Activated T-helper 1 cell treated with anti-CD3 and anti-CD28 coated beads, Interleukin-12 subunit alpha, Interleukin-12 subunit beta, Interleukin-2, Interleukin-4 antibody, amounts not matched to agents 30 ng/mL and 10 ng/mL and 1 ng/mL, durations not matched to agents 14 hours and 24 hours and 36 hours (primary cell): Measurements from ENCODE around the gene NEDD8. TPM values are rescaled to one million over a fixed set of nuclear protein-coding genes. Genes with fewer than 3 reads are reported as not detected.

Source experiments
- DNase-seq: peaks from one replicate; pipeline ENCODE4 v3.0.0; 2021; ENCODE audit warnings: low spot score
- H3K27ac Mint-ChIP-seq: one replicate; pipeline ENCODE4 v1.8.0; 2021; ENCODE audit warnings: mild to moderate bottlenecking, mixed read lengths
- H3K27me3 Mint-ChIP-seq: one replicate; pipeline ENCODE4 v1.8.0; 2022; ENCODE audit warnings: mild to moderate bottlenecking, moderate library complexity, mixed read lengths; ENCODE audit not compliant: insufficient read depth
- H3K36me3 Mint-ChIP-seq: one replicate; pipeline ENCODE4 v1.8.0; 2021; ENCODE audit warnings: low read depth, mixed read lengths
- H3K4me1 Mint-ChIP-seq: one replicate; pipeline ENCODE4 v1.8.0; 2021; ENCODE audit warnings: low read depth, mixed read lengths
- H3K4me3 Mint-ChIP-seq: one replicate; pipeline ENCODE4 v1.8.0; 2021; ENCODE audit warnings: mild to moderate bottlenecking, moderate library complexity, mixed read lengths
- H3K9me3 Mint-ChIP-seq: one replicate; pipeline ENCODE4 v1.8.0; 2021; ENCODE audit warnings: mixed read lengths
- intact Hi-C: fragments of 100-400 bp; cut with micrococcal nuclease; formaldehyde crosslinking; loops from one replicate; pipeline ENCODE4 v1.15.1; 2024
- total RNA-seq: library from RNA; stranded (reverse); gene quantifications from 2 replicates; pipeline ENCODE4 v1.2.3, GENCODE V29; 2022

Gene NEDD8
- total RNA-seq, 1 donor from 2014 or later = 185 TPM

GRCh38 chr14:24182110-24182882, 49.9 kb downstream of the NEDD8 start:
- H3K4me3 Mint-ChIP-seq = no peak overlapping the region
- peaks cover 64% of the 10 kb centered on the region for H3K36me3 Mint-ChIP-seq
- H3K27me3 Mint-ChIP-seq = no peaks in the 10 kb centered on the region
- no peak overlapping the region for H3K27ac Mint-ChIP-seq
- H3K4me1 Mint-ChIP-seq = peaks cover 4% of the 10 kb centered on the region
- no peak for DNase-seq
- no peaks in the 10 kb centered on the region for H3K9me3 Mint-ChIP-seq
- intact Hi-C loops = no loop called here

GRCh38 chr14:24181371-24182077, 50.6 kb downstream of the NEDD8 start:
- Mint-ChIP-seq H3K36me3 (peaks cover 62% of the 10 kb centered on the region), H3K4me1 (no peaks in the 10 kb centered on the region), H3K9me3 (no peaks in the 10 kb centered on the region), H3K4me3 (no peak overlapping the region), H3K27me3 (no peaks in the 10 kb centered on the region), H3K27ac (no peak overlapping the region)
- intact Hi-C loops = no loop called here
- no peak for DNase-seq

GRCh38 chr14:24179961-24180796, 52.0 kb downstream of the NEDD8 start:
- Mint-ChIP-seq H3K9me3 (no peaks in the 10 kb centered on the region), H3K4me1 (no peaks in the 10 kb centered on the region), H3K27me3 (no peaks in the 10 kb centered on the region), H3K27ac (no peak overlapping the region), H3K36me3 (peaks cover 62% of the 10 kb centered on the region), H3K4me3 (no peak overlapping the region)
- DNase-seq = no peak
- intact Hi-C loops = no loop called here

DNA sequence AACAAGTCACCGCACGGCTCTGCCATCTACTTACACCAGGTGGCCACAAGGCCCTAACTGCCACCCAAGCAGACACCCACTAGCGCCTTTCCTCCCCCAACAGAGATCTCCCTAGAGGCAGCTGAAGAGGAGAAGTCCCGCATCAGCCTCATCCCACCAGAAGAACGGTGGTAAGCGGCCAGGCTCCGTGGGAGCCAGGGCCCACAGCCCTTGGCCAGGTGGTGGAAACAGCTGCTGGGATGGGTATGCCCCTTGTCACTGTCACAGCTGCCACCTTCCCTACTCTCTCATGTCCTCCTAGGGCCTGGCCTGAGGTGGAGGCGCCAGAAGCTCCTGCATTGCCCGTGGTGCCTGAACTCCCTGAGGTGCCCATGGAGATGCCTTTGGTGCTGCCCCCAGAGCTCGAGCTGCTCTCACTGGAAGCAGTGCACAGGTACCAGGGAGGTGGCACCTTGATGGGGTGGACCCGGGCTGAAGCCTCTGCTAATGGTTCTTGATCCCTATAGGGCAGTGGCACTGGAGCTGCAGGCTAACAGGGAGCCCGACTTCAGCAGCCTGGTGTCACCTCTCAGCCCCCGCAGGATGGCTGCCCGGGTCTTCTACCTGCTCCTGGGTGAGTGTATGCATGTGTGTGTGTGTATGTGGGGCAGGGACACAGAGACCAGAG, 52.7 kb downstream of the NEDD8 start:
- peaks cover 66% of the 10 kb centered on the region for H3K36me3 Mint-ChIP-seq
- H3K4me1 Mint-ChIP-seq = no peaks in the 10 kb centered on the region
- intact Hi-C loops = no loop called here
- DNase-seq = no peak
- no peaks in the 10 kb centered on the region for H3K27me3 Mint-ChIP-seq
- H3K9me3 Mint-ChIP-seq = no peaks in the 10 kb centered on the region
- H3K27ac Mint-ChIP-seq = peak overlapping the region; percentile 44
- no peak overlapping the region for H3K4me3 Mint-ChIP-seq

GRCh38 chr14:24178399-24179178, 53.6 kb downstream of the NEDD8 start:
- Mint-ChIP-seq H3K4me3 (no peak overlapping the region), H3K36me3 (peaks cover 66% of the 10 kb centered on the region), H3K9me3 (no peaks in the 10 kb centered on the region), H3K4me1 (no peaks in the 10 kb centered on the region), H3K27me3 (no peaks in the 10 kb centered on the region), H3K27ac (no peak overlapping the region)
- no peak for DNase-seq
- intact Hi-C loops = no loop called here

- H3K36me3 Mint-ChIP-seq = peaks cover 60% of the 10 kb centered on the region
- intact Hi-C loops = no loop called here
- no peak overlapping the region for H3K4me3 Mint-ChIP-seq
- H3K27me3 Mint-ChIP-seq = no peaks in the 10 kb centered on the region
- peak overlapping the region; percentile 38 for H3K27ac Mint-ChIP-seq
- H3K4me1 Mint-ChIP-seq = no peaks in the 10 kb centered on the region
- H3K9me3 Mint-ChIP-seq = no peaks in the 10 kb centered on the region
- DNase-seq = no peak
Observed at GRCh38 chr14:24177891-24178290, 54.3 kb downstream of the NEDD8 start.

DNA sequence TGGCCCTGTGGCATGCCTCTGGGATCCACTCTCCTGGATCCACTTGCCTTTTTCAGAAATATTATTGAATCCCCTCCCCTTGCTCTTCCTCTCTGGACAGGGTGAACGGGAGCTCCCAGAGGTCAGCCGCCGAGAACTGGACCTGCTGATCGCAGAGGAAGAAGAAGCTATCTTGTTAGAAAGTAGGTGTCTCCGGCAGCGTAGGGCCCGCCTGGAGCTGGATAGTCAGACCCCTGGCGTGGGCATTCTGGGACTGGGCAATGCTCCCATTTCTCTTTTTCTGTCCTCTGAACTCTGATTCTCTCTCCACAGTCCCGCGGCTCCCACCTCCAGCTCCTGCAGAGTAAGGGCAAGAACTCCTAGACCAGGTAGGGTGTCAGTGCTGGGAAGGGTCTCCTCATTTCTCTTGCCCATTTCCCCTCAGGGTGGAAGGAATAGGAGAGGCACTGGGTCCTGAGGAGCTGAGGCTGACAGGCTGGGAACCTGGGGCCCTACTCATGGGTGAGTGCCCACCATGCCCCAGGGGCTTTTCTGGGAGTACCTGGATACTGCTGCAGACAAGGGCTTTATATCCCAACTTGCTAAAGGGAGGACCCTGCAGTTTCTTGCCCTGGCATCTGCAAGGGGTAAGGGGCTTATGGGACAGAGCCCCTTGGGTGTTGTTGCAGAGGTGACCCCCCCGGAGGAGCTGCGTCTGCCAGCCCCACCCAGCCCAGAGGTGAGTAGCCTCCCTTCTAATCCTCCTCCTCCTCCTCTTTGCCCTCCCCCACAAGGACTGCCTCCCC, 54.9 kb downstream of the NEDD8 start:
- H3K36me3 Mint-ChIP-seq = peaks cover 57% of the 10 kb centered on the region
- H3K9me3 Mint-ChIP-seq = no peaks in the 10 kb centered on the region
- no peak overlapping the region for H3K4me3 Mint-ChIP-seq
- DNase-seq = no peak
- H3K27me3 Mint-ChIP-seq = no peaks in the 10 kb centered on the region
- H3K4me1 Mint-ChIP-seq = no peaks in the 10 kb centered on the region
- H3K27ac Mint-ChIP-seq = peak overlapping the region; percentile 38
- intact Hi-C loops = no loop called here

- intact Hi-C loops = no loop called here
- Mint-ChIP-seq H3K36me3 (peaks cover 52% of the 10 kb centered on the region), H3K4me1 (peaks cover 1% of the 10 kb centered on the region), H3K27me3 (no peaks in the 10 kb centered on the region), H3K9me3 (no peaks in the 10 kb centered on the region), H3K4me3 (no peak overlapping the region), H3K27ac (no peak overlapping the region)
- DNase-seq = no peak
Observed at GRCh38 chr14:24176599-24176998, 55.6 kb downstream of the NEDD8 start.

- intact Hi-C loops = no loop called here
- no peak for DNase-seq
- H3K4me3 Mint-ChIP-seq = no peak overlapping the region
- H3K36me3 Mint-ChIP-seq = peaks cover 39% of the 10 kb centered on the region
- H3K27ac Mint-ChIP-seq = no peak overlapping the region
- H3K27me3 Mint-ChIP-seq = no peaks in the 10 kb centered on the region
- no peaks in the 10 kb centered on the region for H3K9me3 Mint-ChIP-seq
- peaks cover 16% of the 10 kb centered on the region for H3K4me1 Mint-ChIP-seq
Observed at GRCh38 chr14:24172871-24173281, 59.3 kb downstream of the NEDD8 start.

DNA sequence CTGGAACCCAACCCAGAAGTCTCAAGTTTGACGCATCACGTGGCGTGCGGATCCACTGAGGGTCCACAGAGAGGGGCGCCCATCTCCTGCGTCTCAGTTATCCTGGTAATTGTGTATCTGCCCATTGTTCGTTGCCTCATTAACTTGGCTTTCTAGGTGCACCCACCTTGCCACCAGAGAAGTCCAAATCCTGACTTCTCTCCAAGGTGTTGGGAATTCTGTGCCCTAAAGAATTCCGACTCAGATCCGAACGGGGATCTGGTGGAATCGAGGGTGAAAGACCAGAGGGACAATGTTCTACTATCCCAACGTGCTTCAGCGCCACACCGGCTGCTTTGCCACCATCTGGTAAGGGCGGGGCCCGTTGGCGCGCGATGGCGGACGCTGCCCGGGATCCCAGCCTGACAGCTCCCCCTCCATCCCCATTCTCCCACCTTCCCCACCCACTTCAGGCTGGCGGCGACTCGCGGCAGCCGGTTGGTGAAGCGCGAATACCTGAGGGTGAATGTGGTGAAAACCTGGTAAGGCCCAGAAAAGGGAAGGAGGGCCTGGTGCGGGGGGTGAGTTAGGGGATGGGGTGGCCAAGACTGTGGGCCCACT, 59.8 kb downstream of the NEDD8 start:
- no peaks in the 10 kb centered on the region for H3K9me3 Mint-ChIP-seq
- H3K36me3 Mint-ChIP-seq = peaks cover 41% of the 10 kb centered on the region
- no peak for DNase-seq
- H3K27ac Mint-ChIP-seq = peak overlapping the region; percentile 55
- no peaks in the 10 kb centered on the region for H3K27me3 Mint-ChIP-seq
- H3K4me1 Mint-ChIP-seq = peaks cover 20% of the 10 kb centered on the region
- peak overlapping the region; percentile 37 for H3K4me3 Mint-ChIP-seq
- intact Hi-C loops = no loop called here
